Adipocyte (in vitro differentiated cells): ENCODE data around the gene UTP14A.
"Not testable (repeated sequence)": the region's sequence is repeated elsewhere in the genome, so short reads cannot be mapped to it uniquely, and the experiment has no call there.

ENCODE experiments used
- DNase-seq: peaks from one replicate; pipeline ENCODE4 v3.0.0-alpha.2; 2015; ENCODE audit warnings: low read depth
- H3K27me3 ChIP-seq: replicated peaks from 2 replicates; pipeline ENCODE4 v1.7.0; 2013; ENCODE audit warnings: mild to moderate bottlenecking, low read length, moderate library complexity; ENCODE audit not compliant: control insufficient read depth, insufficient read depth
- H3K36me3 ChIP-seq: 2 replicates; pipeline ENCODE4 v1.7.0; 2013; ENCODE audit warnings: low read length, mild to moderate bottlenecking, moderate library complexity; ENCODE audit not compliant: control insufficient read depth, insufficient read depth, severe bottlenecking
- H3K4me1 ChIP-seq: 2 replicates; pipeline ENCODE4 v1.7.0; 2013; ENCODE audit warnings: mild to moderate bottlenecking, low read length, moderate library complexity; ENCODE audit not compliant: control insufficient read depth, insufficient read depth
- H3K4me3 ChIP-seq: 2 replicates; pipeline ENCODE4 v1.7.0; 2013; ENCODE audit warnings: mild to moderate bottlenecking, low read length, moderate library complexity
- H3K9ac ChIP-seq: 2 replicates; pipeline ENCODE4 v1.7.0; 2013; ENCODE audit warnings: mild to moderate bottlenecking, low read length, moderate library complexity
- H3K9me3 ChIP-seq: 2 replicates; pipeline ENCODE4 v1.7.0; 2013; ENCODE audit warnings: mild to moderate bottlenecking, low read length, moderate library complexity; ENCODE audit not compliant: control insufficient read depth

The UTP14A gene, protein sequence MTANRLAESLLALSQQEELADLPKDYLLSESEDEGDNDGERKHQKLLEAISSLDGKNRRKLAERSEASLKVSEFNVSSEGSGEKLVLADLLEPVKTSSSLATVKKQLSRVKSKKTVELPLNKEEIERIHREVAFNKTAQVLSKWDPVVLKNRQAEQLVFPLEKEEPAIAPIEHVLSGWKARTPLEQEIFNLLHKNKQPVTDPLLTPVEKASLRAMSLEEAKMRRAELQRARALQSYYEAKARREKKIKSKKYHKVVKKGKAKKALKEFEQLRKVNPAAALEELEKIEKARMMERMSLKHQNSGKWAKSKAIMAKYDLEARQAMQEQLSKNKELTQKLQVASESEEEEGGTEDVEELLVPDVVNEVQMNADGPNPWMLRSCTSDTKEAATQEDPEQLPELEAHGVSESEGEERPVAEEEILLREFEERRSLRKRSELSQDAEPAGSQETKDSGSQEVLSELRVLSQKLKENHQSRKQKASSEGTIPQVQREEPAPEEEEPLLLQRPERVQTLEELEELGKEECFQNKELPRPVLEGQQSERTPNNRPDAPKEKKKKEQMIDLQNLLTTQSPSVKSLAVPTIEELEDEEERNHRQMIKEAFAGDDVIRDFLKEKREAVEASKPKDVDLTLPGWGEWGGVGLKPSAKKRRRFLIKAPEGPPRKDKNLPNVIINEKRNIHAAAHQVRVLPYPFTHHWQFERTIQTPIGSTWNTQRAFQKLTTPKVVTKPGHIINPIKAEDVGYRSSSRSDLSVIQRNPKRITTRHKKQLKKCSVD

GRCh38 chrX:129905787-129906580 is at the start of gene UTP14A:
TSS of gene UTP14A (plus strand) at chrX:129906164. CDS start at chrX:129906211, 47 bp downstream.
- no peaks in the 10 kb centered on the region for H3K9me3 ChIP-seq
- H3K36me3 ChIP-seq = peaks cover 25% of the 10 kb centered on the region
- H3K27me3 ChIP-seq = peaks cover 5% of the 10 kb centered on the region
- peak within 1 kb of the TSS; percentile 90 for H3K4me3 ChIP-seq
- peak within 1 kb of the TSS; percentile 91 for H3K9ac ChIP-seq
- peak; percentile 91 for DNase-seq
- peaks cover 15% of the 10 kb centered on the region for H3K4me1 ChIP-seq

DNA sequence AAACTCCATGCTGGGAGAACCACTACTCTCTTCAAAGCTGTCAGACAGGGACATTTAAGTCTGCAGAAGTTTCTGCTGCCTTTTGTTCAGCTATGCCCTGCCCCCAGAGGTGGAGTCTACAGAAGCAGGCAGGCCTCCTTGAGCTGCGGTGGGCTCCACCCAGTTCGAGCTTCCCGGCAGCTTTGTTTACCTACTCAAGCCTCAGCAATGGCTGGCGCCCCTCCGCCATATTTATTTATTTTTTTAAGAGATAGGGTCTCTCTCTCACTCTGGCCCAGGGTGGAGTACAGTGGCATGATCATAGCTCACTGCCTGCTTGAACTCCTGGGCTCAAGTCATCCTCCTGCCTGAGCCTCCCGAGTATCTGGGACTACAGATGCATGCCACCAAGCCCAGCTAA is 46.8 kb upstream of the UTP14A start:
- H3K4me1 ChIP-seq, H3K9ac ChIP-seq, H3K4me3 ChIP-seq, DNase-seq, H3K36me3 ChIP-seq, H3K9me3 ChIP-seq: not testable (repeated sequence)
- H3K27me3 ChIP-seq = peaks cover 13% of the 10 kb centered on the region

DNA sequence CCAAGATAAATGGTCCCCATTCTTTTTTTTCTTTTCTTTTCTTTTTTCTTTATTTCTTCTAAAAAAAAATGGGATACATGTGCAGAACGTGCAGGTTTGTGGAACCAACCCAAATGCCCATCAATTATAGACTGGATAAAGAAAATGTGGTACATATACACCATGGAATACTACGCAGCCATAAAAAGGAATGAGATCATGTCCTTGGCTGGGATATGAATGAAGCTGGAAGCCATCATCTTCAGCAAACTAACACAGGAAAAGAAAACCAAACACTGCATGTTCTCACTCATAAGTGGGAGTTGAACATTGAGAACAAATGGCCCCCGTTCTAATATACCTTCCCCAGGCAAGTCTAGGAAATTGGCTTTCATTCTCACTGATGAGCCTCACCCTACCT is 39.6 kb upstream of the UTP14A start:
- not testable (repeated sequence) for H3K4me3 ChIP-seq, H3K9ac ChIP-seq, H3K9me3 ChIP-seq, DNase-seq, H3K36me3 ChIP-seq, H3K4me1 ChIP-seq
- peaks cover 45% of the 10 kb centered on the region for H3K27me3 ChIP-seq

DNA sequence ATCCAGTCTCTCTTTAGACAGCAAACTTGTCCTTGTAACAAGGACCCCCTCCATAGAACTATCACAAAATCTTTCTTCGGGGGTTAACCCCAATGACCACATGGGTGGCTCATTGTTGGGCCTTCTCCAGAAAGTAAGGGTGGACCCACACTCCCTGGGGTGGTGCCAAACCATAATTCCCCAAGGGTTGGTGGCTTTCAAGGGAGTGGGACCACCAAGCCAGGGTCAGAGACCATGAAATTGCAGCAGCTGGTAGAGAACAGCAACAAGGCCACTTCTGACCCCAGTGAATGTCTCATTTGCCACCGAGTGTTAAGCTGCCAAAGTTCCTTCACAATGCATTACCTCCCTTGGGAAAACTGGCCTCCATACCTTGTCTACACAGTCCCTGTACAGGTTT is 33.4 kb upstream of the UTP14A start:
- Histone ChIP-seq H3K9ac (no peak overlapping the region), H3K4me3 (no peak overlapping the region)

GRCh38 chrX:129875669-129876068 is 30.3 kb upstream of the UTP14A start:
- Histone ChIP-seq H3K36me3 (no peaks in the 10 kb centered on the region), H3K4me1 (no peaks in the 10 kb centered on the region), H3K4me3 (no peak overlapping the region), H3K27me3 (peaks cover 14% of the 10 kb centered on the region), H3K9me3 (no peaks in the 10 kb centered on the region), H3K9ac (no peak overlapping the region)
- DNase-seq = peak; percentile 38

More for the DNA sequence above, 33.4 kb upstream of the UTP14A start:
- Histone ChIP-seq H3K4me1 (no peaks in the 10 kb centered on the region), H3K27me3 (peaks cover 33% of the 10 kb centered on the region), H3K9me3 (no peaks in the 10 kb centered on the region), H3K36me3 (no peaks in the 10 kb centered on the region)
- no peak for DNase-seq

GRCh38 chrX:129876771-129877305 is 29.1 kb upstream of the UTP14A start:
- Histone ChIP-seq H3K4me3 (no peak overlapping the region), H3K9ac (no peak overlapping the region), H3K27me3 (peaks cover 2% of the 10 kb centered on the region), H3K4me1 (no peaks in the 10 kb centered on the region), H3K36me3 (no peaks in the 10 kb centered on the region), H3K9me3 (no peaks in the 10 kb centered on the region)
- DNase-seq = peak; percentile 17

GRCh38 chrX:129877401-129877800 is 28.6 kb upstream of the UTP14A start:
- Histone ChIP-seq H3K36me3 (no peaks in the 10 kb centered on the region), H3K4me1 (no peaks in the 10 kb centered on the region), H3K9ac (no peak overlapping the region), H3K9me3 (no peaks in the 10 kb centered on the region), H3K4me3 (no peak overlapping the region), H3K27me3 (no peaks in the 10 kb centered on the region)
- no peak for DNase-seq

GRCh38 chrX:129900054-129900453 is 5.9 kb upstream of the UTP14A start:
- Histone ChIP-seq H3K36me3 (no peaks in the 10 kb centered on the region), H3K27me3 (no peaks in the 10 kb centered on the region), H3K4me1 (no peaks in the 10 kb centered on the region), H3K9me3 (no peaks in the 10 kb centered on the region), H3K9ac (no peak overlapping the region), H3K4me3 (no peak overlapping the region)
- no peak for DNase-seq

- DNase-seq = no peak
- no peak overlapping the region for H3K9ac ChIP-seq
- H3K4me1 ChIP-seq = peaks cover 15% of the 10 kb centered on the region
- H3K9me3 ChIP-seq = no peaks in the 10 kb centered on the region
- H3K4me3 ChIP-seq = no peak overlapping the region
- H3K36me3 ChIP-seq = peaks cover 47% of the 10 kb centered on the region
- peaks cover 5% of the 10 kb centered on the region for H3K27me3 ChIP-seq
Measured at GRCh38 chrX:129908636-129909035, 2.7 kb downstream of the UTP14A start.

- Histone ChIP-seq H3K4me3 (no peak overlapping the region), H3K27me3 (no peaks in the 10 kb centered on the region), H3K9ac (peak overlapping the region; percentile 19), H3K36me3 (peaks cover 55% of the 10 kb centered on the region), H3K4me1 (peaks cover 15% of the 10 kb centered on the region), H3K9me3 (peaks cover 18% of the 10 kb centered on the region)
- peak; percentile 85 for DNase-seq
Measured at GRCh38 chrX:129925305-129926092, 19.5 kb downstream of the UTP14A start.
